Adrenal gland (tissue), 12 donors: ENCODE data around the gene PIK3R1. TPM values are rescaled to one million over a fixed set of nuclear protein-coding genes. Genes with fewer than 3 reads are reported as not detected.

Source experiments
- DNase-seq, 7 donors: peaks; one replicate each; pipeline ENCODE4 v3.0.0-alpha.2; 2019 to 2020
- H3K27ac ChIP-seq, 5 donors: fragments of 200-600 bp; sonication (generic) in 4 of 5; 1 replicate in 3 of 5; 2 replicates in 2 of 5; pipeline versions ENCODE4 v1.5.1 to v1.8.0; 2016 to 2020; ENCODE audit warnings: mild to moderate bottlenecking in 1 of 5
- H3K27me3 ChIP-seq: fragments of 200-600 bp; 2 replicates; pipeline ENCODE4 v1.8.0; 2021
- H3K36me3 ChIP-seq, 2 donors: fragments of 200-600 bp; replicated peaks in 1 of 2; 1 replicate in 1 of 2; 2 replicates in 1 of 2; pipeline versions ENCODE4 v1.5.1 to v1.8.0; 2018 to 2022
- H3K4me1 ChIP-seq, 2 donors: fragments of 200-600 bp; replicated peaks in 1 of 2; 1 replicate in 1 of 2; 2 replicates in 1 of 2; pipeline versions ENCODE4 v1.5.1 to v1.8.0; 2018 to 2021
- H3K4me3 ChIP-seq, 4 donors: fragments of 200-600 bp; sonication (generic) in 3 of 4; one replicate each; pipeline ENCODE4 v1.5.1; 2016 to 2018
- H3K9me3 ChIP-seq, 3 donors: fragments of 200-600 bp; sonication (generic) in 1 of 3; replicated peaks in 1 of 3; 1 replicate in 2 of 3; 2 replicates in 1 of 3; pipeline versions ENCODE4 v1.5.1 to v1.8.0; 2016 to 2021
- CTCF ChIP-seq, 6 experiments: fragments of 450-650 bp in 4 of 6; fragments of 200-600 bp in 2 of 6; sonication (generic) in 1 of 6; IDR thresholded peaks; 1 replicate in 5 of 6; 2 replicates in 1 of 6; pipeline versions ENCODE4 v1.5.1 to v1.8.0; 2016 to 2021; ENCODE audit warnings: antibody characterized with exemption in 6 of 6, mild to moderate bottlenecking in 2 of 6, moderate library complexity in 1 of 6
- POLR2A ChIP-seq, 2 donors: fragments of 450-650 bp; IDR thresholded peaks; one replicate each; pipeline ENCODE4 v1.6.1; 2017; ENCODE audit warnings: antibody characterized with exemption in 2 of 2, mild to moderate bottlenecking in 2 of 2, moderate library complexity in 1 of 2
- WGBS, 4 donors: extraction: QIAGEN DNeasy Blood & Tissue Kit in 2 of 4; methylation state at CpG; one replicate each; pipeline versions ENCODE4 v1.1.5 to v1.1.7; 2013 to 2017; 5-methylcytosine and 5-hydroxymethylcytosine counted together
- intact Hi-C, 2 donors: fragments of 100-400 bp; cut with DNase I; formaldehyde crosslinking; loops; one replicate each; pipeline versions ENCODE4 v1.14.1 to v1.15.0; 2022 to 2023
- polyA plus RNA-seq, 3 donors: library from polyadenylated mRNA; stranded (reverse); fragments of 200-250 nt in 2 of 3; fragments of 350-450 nt in 1 of 3; fragmentation: Illumina TruSeq in 1 of 3; extraction: RNeasy Lipid Tissue Mini Kit (QIAGEN cat#74804) in 1 of 3; gene quantifications; one replicate each; pipeline ENCODE4 v1.2.3, GENCODE V29; 2013 to 2014
- total RNA-seq, 9 donors: library from RNA; depleted of rRNA in 4 of 9; stranded (reverse); fragments of >200 nt in 4 of 9; fragments of 120-200 nt in 1 of 9; fragmentation: NEBNext Ultra II Directional in 1 of 9; extraction: Animal tissue kit (Norgen Biotek cat#: 25700) in 1 of 9; gene quantifications; one replicate each; pipeline versions ENCODE4 v1.1.0 to v1.2.4, GENCODE V29; 2013 to 2023
- donor health status: healthy with polysubstance abuse.
- donor health status: Bipolar disorder and iron deficiency.
- donor health status: DM: yes; HTN: yes; CAD: no.
- donor health status: DM: no; HTN: no; CAD: no.
- donor health status: DM: no; HTN: no; CAD: no.
- donor health status: DM: yes; HTN: yes; CAD: no.

Gene PIK3R1
- total and polyA plus RNA-seq, 12 donors = 4.9 to 110 (median 48.2) TPM

DNA sequence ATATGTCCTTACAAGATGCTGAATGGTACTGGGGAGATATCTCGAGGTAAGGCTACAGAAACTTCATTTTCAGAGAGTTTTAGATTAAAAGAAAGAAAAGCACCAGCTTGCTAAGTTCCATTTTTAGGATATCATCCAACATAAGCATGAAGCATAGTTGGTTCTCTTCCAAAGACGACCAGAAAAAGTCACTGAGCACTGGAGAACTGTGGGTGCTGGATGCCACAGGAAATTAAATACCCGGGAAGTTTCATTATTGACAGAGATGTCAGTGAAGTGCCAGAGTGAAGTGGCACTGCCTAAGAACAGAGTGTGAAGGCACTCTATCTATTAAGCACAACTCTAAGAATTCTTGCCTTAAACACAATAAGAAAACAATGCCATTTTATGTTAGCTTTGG, 76.8 kb downstream of the PIK3R1 start:
- TF ChIP-seq POLR2A (IDR thresholded peaks at IDR 0.05) (no peak), CTCF (IDR thresholded peaks at IDR 0.05) (no peak)
- no peaks in the 10 kb centered on the region for H3K9me3 ChIP-seq
- WGBS, 4 donors = 56 to 75% (median 60%) methylated on average over 3 of the region's 3 CpGs
- peaks cover 14 to 42% of the 10 kb centered on the region in 2 donors for H3K4me1 ChIP-seq
- no peak overlapping the region for H3K4me3 ChIP-seq
- intact Hi-C loops = no loop called here
- H3K27me3 ChIP-seq = no peaks in the 10 kb centered on the region
- H3K27ac ChIP-seq = no peak overlapping the region
- peaks cover 0 to 51% of the 10 kb centered on the region in 2 donors for H3K36me3 ChIP-seq
- no peak for DNase-seq

DNA sequence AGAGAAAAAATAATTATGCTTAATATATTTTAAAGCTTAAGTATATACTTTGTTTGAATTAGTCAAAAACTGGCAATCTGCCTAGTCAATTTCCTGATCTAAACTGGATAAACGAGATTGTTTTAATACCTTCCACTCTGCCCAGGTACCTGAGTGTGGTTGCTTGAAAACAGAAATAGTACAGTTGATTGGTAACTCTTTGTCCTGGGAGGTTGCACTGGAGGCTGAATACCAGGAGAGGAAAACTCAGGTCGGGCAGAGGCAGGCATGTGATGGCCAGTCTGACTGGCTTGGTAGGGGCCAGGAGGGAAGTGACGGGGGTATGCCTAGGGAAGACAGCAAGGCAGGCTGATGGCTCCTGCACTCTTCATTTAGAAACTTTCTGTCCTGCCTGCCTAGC, 80.2 kb downstream of the PIK3R1 start:
- intact Hi-C loops = no loop called here
- WGBS, 4 donors = 88 to 96% (median 90%) methylated on average over 3 of the region's 3 CpGs
- Histone ChIP-seq H3K27ac (no peak overlapping the region), H3K4me1 (peaks cover 7 to 37% of the 10 kb centered on the region in 2 donors), H3K9me3 (no peaks in the 10 kb centered on the region), H3K4me3 (no peak overlapping the region), H3K27me3 (no peaks in the 10 kb centered on the region), H3K36me3 (peaks cover 0 to 70% of the 10 kb centered on the region in 2 donors)
- TF ChIP-seq POLR2A (IDR thresholded peaks at IDR 0.05) (no peak), CTCF (IDR thresholded peaks at IDR 0.05) (no peak)
- no peak for DNase-seq

- intact Hi-C loops = no loop called here
- H3K27ac ChIP-seq = no peak overlapping the region
- H3K36me3 ChIP-seq = peaks cover 0 to 70% of the 10 kb centered on the region in 2 donors
- peaks cover 7 to 26% of the 10 kb centered on the region in 2 donors for H3K4me1 ChIP-seq
- H3K27me3 ChIP-seq = no peaks in the 10 kb centered on the region
- 87 to 96% (median 89%) methylated on average over 1 of the region's 1 CpG for WGBS, 4 donors
- no peaks in the 10 kb centered on the region for H3K9me3 ChIP-seq
- TF ChIP-seq CTCF (IDR thresholded peaks at IDR 0.05) (no peak), POLR2A (IDR thresholded peaks at IDR 0.05) (no peak)
- DNase-seq = no peak
- H3K4me3 ChIP-seq = no peak overlapping the region
Measured at GRCh38 chr5:68296895-68297294, 81.3 kb downstream of the PIK3R1 start.

DNA sequence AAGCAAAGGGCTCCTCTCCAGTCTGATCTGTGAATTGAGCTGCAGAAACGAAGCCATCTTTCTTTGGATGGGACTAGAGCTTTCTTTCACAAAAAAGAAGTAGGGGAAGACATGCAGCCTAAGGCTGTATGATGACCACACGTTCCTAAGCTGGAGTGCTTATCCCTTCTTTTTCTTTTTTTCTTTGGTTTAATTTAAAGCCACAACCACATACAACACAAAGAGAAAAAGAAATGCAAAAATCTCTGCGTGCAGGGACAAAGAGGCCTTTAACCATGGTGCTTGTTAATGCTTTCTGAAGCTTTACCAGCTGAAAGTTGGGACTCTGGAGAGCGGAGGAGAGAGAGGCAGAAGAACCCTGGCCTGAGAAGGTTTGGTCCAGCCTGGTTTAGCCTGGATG, 82.1 kb downstream of the PIK3R1 start:
- Histone ChIP-seq H3K36me3 (peaks cover 0 to 66% of the 10 kb centered on the region in 2 donors), H3K27ac (no peak overlapping the region), H3K4me3 (no peak overlapping the region), H3K27me3 (no peaks in the 10 kb centered on the region), H3K9me3 (no peaks in the 10 kb centered on the region), H3K4me1 (peaks cover 7 to 23% of the 10 kb centered on the region in 2 donors)
- 83 to 89% (median 88%) methylated on average over 4 of the region's 4 CpGs for WGBS, 4 donors
- DNase-seq = no peak
- TF ChIP-seq CTCF (IDR thresholded peaks at IDR 0.05) = no peak
- no peak for TF ChIP-seq POLR2A (IDR thresholded peaks at IDR 0.05)
- intact Hi-C loops = no loop called here
